ENCODE data around the gene ALMS1.

- no peak for TF ChIP-seq CTCF (IDR thresholded peaks at IDR 0.05)
- TF ChIP-seq POLR2AphosphoS5 (IDR thresholded peaks at IDR 0.05): no peak
- no peak for TF ChIP-seq POLR2A (IDR thresholded peaks at IDR 0.05)
- TF ChIP-seq EP300 (IDR thresholded peaks at IDR 0.05): no peak
Measured at GRCh38 chr2:73386894-73387636, 1.4 kb downstream of the ALMS1 start.
